Right lobe of liver (tissue), 4 donors: Measurements from ENCODE around the gene HBP1.

Experiments
- POLR2A ChIP-seq: fragments of 450-650 bp; IDR thresholded peaks from one replicate; pipeline ENCODE4 v1.6.1; 2017; ENCODE audit warnings: antibody characterized with exemption, mild to moderate bottlenecking
- TF ChIP-seq, protein P1 (sequence below), 4 donors: fragments of 200-600 bp in 3 of 4; fragments of 450-650 bp in 1 of 4; IDR thresholded peaks; one replicate each; pipeline versions ENCODE4 v1.5.1 to v1.8.0; 2016 to 2022; ENCODE audit warnings: antibody characterized with exemption in 4 of 4, mild to moderate bottlenecking in 2 of 4
- donor health status: DM: no; HTN: no; CAD: no.
- donor health status: DM: no; HTN: no; CAD: no.
- donor health status: DM: no; HTN: yes; CAD: no.

DNA sequence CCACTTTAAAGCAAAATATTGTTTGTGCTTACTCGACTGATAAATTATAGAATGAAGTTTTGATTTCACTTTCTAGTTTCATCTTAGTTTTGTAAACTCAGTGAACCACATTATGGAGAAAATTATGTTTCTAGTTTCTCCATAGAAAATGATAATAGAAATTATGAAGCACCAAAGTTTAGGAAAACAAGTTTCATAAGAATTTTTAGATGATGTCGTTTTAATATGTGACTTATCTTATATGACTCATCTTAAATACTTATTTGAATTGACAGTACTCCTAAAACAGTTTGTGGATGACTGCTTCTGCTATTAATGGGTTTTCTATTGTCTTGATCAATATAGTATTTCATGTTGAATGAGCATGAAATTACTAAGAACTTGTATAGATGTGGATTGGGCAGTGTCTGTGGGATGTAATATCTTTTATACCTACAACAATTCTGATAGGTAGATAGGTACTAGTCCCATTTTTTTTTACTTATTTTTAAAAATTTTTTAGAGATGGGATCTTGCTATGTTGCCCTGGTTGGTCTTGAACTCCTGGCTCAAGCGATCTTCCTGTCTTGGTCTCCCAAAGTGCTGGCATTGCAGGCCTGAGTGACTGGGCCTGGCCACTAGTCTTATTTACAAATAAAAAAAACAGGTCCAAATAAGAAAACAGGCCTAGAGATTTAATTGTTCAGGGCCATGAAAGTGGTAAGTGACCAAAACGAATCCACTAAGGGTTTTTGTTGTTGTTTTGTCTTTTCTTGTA, 3.7 kb downstream of the HBP1 start:
- TF ChIP-seq, protein P1, sequence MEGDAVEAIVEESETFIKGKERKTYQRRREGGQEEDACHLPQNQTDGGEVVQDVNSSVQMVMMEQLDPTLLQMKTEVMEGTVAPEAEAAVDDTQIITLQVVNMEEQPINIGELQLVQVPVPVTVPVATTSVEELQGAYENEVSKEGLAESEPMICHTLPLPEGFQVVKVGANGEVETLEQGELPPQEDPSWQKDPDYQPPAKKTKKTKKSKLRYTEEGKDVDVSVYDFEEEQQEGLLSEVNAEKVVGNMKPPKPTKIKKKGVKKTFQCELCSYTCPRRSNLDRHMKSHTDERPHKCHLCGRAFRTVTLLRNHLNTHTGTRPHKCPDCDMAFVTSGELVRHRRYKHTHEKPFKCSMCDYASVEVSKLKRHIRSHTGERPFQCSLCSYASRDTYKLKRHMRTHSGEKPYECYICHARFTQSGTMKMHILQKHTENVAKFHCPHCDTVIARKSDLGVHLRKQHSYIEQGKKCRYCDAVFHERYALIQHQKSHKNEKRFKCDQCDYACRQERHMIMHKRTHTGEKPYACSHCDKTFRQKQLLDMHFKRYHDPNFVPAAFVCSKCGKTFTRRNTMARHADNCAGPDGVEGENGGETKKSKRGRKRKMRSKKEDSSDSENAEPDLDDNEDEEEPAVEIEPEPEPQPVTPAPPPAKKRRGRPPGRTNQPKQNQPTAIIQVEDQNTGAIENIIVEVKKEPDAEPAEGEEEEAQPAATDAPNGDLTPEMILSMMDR (IDR thresholded peaks at IDR 0.05) = no peak
- no peak for TF ChIP-seq POLR2A
